Measurements from ENCODE around the gene PPP2R5B.

- TF ChIP-seq ZNF274 (IDR thresholded peaks at IDR 0.05; ENCODE audit: low read depth, low read length), result no peak
- TF ChIP-seq YY1 (IDR thresholded peaks at IDR 0.05; ENCODE audit: insufficient read depth, insufficient read length), result no peak
Measured at GRCh38 chr11:64959498-64959897, 35.0 kb downstream of the PPP2R5B start.

All from NT2/D1 (cell line).